Renal cortex interstitium (tissue), 15 donors: ENCODE measurements around the gene EPC2. TPM values are rescaled to one million over a fixed set of nuclear protein-coding genes. Genes with fewer than 3 reads are reported as not detected.
A peak's percentile ranks its signal among the peaks of the same experiment; 100 is the strongest.

ENCODE experiments used
- DNase-seq, 11 donors: peaks; one replicate each; pipeline ENCODE4 v3.0.0-alpha.2; 2013; ENCODE audit warnings: low read depth in 9 of 11, low spot score in 4 of 11; ENCODE audit errors: extremely low read depth in 1 of 11
- long read RNA-seq, 16 experiments: transcript quantifications; one replicate each; lab custom pipeline, GENCODE V29; 2026
- polyA plus RNA-seq, 3 donors: library from polyadenylated mRNA; unstranded; fragments of 120-200 nt; gene quantifications; one replicate each; pipeline ENCODE4 v1.2.1, GENCODE V29; 2013; ENCODE audit not compliant: insufficient read length in 3 of 3

EPC2 gene, protein sequence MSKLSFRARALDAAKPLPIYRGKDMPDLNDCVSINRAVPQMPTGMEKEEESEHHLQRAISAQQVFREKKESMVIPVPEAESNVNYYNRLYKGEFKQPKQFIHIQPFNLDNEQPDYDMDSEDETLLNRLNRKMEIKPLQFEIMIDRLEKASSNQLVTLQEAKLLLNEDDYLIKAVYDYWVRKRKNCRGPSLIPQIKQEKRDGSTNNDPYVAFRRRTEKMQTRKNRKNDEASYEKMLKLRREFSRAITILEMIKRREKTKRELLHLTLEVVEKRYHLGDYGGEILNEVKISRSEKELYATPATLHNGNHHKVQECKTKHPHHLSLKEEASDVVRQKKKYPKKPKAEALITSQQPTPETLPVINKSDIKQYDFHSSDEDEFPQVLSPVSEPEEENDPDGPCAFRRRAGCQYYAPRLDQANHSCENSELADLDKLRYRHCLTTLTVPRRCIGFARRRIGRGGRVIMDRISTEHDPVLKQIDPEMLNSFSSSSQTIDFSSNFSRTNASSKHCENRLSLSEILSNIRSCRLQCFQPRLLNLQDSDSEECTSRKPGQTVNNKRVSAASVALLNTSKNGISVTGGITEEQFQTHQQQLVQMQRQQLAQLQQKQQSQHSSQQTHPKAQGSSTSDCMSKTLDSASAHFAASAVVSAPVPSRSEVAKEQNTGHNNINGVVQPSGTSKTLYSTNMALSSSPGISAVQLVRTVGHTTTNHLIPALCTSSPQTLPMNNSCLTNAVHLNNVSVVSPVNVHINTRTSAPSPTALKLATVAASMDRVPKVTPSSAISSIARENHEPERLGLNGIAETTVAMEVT
- polyA plus RNA-seq = 10 to 100 TPM; 45.1 to 56.9 (median 48.7) TPM
- long read RNA-seq, donor 1, partial matches to known transcripts = 5 of 6 reads
- long read RNA-seq, donor 1, other reads (novel, unspliced or antisense) = 0 of 6 reads
- long read RNA-seq, donor 2, partial matches to known transcripts = 7 of 8 reads
- long read RNA-seq, donor 2, other reads (novel, unspliced or antisense) = 0 of 8 reads
- long read RNA-seq, donor 3, partial matches to known transcripts = 6 of 8 reads
- long read RNA-seq, donor 3, other reads (novel, unspliced or antisense) = 0 of 8 reads
- long read RNA-seq, donor 4 = 0 reads
- long read RNA-seq, donor 5 = 0 reads
- long read RNA-seq, donor 6, partial matches to known transcripts = 7 of 8 reads
- long read RNA-seq, donor 6, other reads (novel, unspliced or antisense) = 0 of 8 reads
- long read RNA-seq, donor 7, partial matches to known transcripts = 5 of 8 reads
- long read RNA-seq, donor 7, other reads (novel, unspliced or antisense) = 0 of 8 reads
- long read RNA-seq, donor 8, partial matches to known transcripts = 19 of 22 reads
- long read RNA-seq, donor 8, other reads (novel, unspliced or antisense) = 0 of 22 reads
- long read RNA-seq, donor 9, partial matches to known transcripts = 5 of 8 reads
- long read RNA-seq, donor 9, other reads (novel, unspliced or antisense) = 0 of 8 reads
- long read RNA-seq, donor 10, partial matches to known transcripts = 5 of 6 reads
- long read RNA-seq, donor 10, other reads (novel, unspliced or antisense) = 0 of 6 reads
- long read RNA-seq, donor 11, partial matches to known transcripts = 0 of 2 reads
- long read RNA-seq, donor 11, other reads (novel, unspliced or antisense) = 0 of 2 reads
- long read RNA-seq, donor 12 = 0 reads
- long read RNA-seq, donor 13, partial matches to known transcripts = 22 of 23 reads
- long read RNA-seq, donor 13, other reads (novel, unspliced or antisense) = 0 of 23 reads
- long read RNA-seq, donor 14, partial matches to known transcripts = 6 of 7 reads
- long read RNA-seq, donor 14, other reads (novel, unspliced or antisense) = 0 of 7 reads
- long read RNA-seq, donor 15 = 0 reads
- long read RNA-seq, donor 16, partial matches to known transcripts = 25 of 26 reads
- long read RNA-seq, donor 16, other reads (novel, unspliced or antisense) = 0 of 26 reads

GRCh38 chr2:148643998-148644882 is at the start of gene EPC2:
Gene EPC2 (plus strand): TSS chr2:148644751. CDS start chr2:148645018, 267 bp downstream.
- DNase-seq = peak; percentile 75 to 89 (median 83)

DNA sequence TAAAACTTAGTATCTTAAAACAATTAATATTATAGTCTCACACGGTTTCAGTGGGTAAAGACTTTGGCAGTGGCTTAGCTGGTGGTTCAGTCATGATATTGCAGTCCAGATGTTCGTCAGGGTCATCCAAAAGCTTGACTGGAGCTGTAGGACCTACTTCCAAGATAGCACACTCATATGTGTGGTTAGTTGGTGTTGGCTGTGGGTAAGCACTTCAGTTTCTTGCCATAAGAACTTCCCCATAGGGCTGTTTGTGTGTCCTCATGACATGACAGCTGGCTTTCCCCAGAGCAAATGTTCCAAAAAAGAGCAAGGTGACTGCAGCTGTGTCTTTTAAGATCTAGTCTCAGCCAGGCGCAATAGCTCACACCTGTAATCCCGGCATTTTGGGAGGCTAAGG is 48.5 kb upstream of the EPC2 start:
- no peak for DNase-seq

DNA sequence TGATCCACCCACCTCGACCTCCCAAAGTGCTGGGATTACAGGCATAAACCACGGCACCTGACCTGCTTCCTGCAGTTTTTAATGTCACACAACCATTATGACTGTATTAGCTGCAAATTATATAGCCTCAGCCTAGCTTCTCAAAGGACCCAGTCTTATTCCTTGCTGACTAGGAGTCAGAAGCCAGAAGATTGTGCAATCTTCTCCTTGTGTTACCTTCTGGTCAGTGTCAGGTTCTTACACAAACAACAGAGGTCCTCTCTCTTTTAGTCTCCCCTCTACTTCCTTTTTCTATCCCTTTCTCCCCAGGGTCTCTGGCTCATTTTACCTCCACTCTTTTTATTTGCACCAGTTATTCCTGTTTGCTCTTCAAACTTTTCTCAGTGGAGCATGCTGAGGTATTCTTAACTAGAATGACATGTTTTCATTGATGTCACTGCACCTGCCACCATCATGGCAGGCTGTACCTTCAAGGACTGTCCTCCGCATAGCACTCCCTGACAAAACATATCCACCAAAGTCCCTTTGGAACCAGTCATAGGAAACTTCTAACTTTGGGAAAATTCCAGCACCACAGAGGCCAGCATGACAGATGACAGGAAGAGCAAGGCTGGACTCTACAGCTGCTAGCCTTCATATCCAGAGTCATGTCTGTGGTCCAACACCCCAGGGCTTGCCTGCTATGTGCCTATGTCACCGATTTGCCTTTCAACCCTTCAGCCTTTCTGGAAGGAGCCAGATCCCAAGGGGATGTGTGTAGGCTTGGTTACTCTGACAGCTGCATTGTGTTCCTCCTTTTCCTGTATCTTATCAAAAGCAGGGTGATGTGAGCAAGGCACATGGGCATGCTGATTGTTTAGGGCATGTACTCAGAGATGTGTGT is 45.2 kb upstream of the EPC2 start:
- no peak for DNase-seq

DNA sequence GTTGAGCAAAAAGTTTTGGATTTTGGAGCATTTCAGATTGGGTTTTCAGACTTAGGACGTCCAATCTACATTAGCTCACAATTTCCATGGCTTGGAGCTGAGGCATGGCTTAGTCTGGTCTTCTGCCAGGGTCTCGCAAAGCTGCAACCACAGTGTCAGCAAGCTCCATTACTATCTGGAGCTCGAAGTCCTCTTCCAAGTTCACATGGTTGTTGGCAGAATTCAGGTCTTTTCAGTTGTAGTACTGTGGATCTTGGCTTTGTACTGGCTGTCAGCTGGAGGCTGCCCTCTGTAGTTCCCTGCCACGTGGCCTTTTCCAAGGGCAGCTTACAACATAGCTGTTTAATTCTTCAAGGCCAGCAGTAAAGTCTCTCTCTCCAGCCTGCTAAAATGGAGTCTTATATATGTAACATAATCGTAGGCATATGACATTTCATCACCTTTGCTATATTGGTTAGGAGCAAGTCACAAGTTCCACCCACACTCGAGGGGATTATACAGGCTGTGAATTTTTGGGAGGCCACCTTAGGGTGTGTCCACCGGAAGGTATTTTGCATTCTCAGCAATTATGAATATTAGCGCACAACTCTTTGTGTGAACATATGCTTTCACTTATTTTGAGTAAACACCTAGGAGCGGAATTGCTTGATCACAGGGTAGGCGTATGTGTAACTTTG is 41.5 kb upstream of the EPC2 start:
- DNase-seq = no peak

DNA sequence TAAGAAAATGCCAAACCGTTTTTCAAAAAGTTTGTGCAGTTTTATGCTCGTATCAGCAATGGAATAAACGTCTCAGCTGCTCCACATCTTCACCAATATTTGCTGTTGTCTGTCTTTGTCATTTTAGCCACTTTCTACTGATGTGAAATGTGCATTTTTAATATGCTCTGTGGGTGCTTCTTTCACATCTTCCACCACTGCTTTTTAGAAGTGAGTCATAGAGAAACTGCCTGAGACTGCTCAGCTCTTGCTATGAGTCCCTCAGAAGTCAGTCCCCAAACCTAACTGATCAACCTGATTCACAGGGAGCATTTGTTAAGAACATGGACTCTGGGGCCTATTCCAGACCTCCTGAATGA is 41.0 kb upstream of the EPC2 start:
- DNase-seq = no peak

DNA sequence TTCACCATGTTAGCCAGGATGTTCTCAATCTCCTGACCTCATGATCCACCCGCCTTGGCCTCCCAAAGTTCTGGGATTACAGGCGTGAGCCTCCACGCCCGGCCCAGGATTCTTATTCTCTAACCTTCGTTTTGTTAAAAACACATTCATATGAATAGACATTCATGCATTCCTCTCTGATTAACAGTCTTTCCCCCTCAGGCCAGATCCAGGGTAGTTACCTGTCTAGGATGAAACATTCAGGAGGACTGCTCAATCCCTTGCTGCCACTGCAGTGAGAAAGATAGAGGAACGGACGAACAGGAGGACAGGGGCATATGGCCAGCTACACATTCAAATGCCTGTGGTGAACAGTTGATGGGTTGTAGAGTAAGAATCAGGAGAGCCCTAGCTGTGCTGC is 39.6 kb upstream of the EPC2 start:
- DNase-seq = no peak

DNA sequence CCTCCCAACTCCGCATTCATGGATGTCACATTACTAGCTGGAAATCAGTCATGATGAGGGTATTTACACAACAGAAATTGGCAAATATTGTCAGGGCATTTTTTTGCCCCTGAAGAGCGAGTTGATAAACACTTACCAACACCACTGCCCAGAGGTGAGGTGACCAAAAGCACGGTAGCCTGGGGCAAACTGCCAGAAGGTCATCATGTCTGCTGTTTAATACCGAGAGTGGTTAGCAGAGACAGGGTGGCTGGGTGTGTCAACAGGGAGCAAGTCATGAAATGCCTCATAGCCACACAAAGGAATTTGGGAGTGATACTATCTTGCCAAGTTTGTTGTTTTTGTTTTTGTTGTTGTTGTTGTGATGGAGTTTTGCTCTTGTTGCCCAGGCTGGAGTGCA is 37.0 kb upstream of the EPC2 start:
- DNase-seq = no peak

GRCh38 chr2:148613231-148614013 is 31.1 kb upstream of the EPC2 start:
- no peak for DNase-seq

- DNase-seq = peak in 2 of 11 donors; percentile 25 to 38
Measured at GRCh38 chr2:148614014-148614321, 30.6 kb upstream of the EPC2 start.

GRCh38 chr2:148614322-148615049 is 30.1 kb upstream of the EPC2 start:
- peak in 7 of 11 donors; percentile 15 to 62 (median 47) for DNase-seq

DNA sequence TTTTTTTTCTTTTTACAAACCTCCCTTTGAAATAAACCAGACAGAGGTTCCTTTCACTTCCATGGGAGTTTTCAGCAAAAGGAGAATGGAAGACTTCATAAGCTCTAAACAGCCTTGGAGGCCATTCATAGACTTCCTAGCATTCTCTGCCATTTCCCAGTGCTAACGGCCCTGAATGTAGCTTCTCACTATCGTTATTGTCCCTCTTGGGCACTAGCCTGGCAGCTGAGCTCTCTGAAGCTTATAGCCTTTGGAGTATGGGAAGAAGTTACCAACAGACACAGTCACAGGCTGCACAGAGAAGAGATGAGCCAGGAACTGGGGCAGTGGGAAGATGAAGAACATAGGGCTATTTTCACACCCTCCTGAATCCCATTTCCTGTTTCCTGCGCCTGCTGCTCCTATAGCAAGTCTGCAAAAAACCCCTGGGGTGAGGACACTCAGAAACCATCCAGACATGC is 29.1 kb upstream of the EPC2 start:
- DNase-seq = no peak

DNA sequence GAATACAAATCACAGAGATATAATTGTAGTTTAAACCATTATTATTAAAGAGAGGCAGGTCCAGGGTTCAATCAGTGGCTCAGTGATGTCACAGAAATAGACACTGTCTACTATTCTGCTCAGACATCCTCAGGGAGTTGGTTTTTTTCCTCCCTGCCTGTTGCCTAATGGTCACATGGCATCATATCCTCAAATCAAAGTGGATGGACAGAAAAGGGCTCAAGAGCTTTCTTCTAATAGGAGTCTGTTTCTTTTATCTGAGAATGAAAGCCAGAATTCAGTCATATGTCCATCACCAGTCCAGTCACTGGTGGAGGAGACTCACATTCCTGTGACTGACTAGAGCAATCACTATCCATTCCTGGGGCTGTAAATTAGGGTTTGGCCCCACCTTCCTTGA is 27.9 kb upstream of the EPC2 start:
- no peak for DNase-seq

- DNase-seq = no peak
Measured at GRCh38 chr2:148617219-148617618, 27.3 kb upstream of the EPC2 start.

- no peak for DNase-seq
Measured at GRCh38 chr2:148619560-148620195, 24.9 kb upstream of the EPC2 start.
